ENCODE results near the gene PPCS.
"Not testable (repeated sequence)": the region's sequence is repeated elsewhere in the genome, so short reads cannot be mapped to it uniquely, and the experiment has no call there.

PPCS gene

GRCh38 chr1:42453386-42453785 is 3.0 kb upstream of the PPCS start:
- DNase-seq: no peak

- DNase-seq: no peak
Observed at GRCh38 chr1:42454403-42454802, 1.9 kb upstream of the PPCS start.

- DNase-seq: peak; percentile 59
Observed at GRCh38 chr1:42456754-42457089, 379 bp downstream of the PPCS start.

GRCh38 chr1:42461196-42461595 is 4.9 kb downstream of the PPCS start:
- DNase-seq: no peak

- DNase-seq: peak; percentile 98
Observed at GRCh38 chr1:42462828-42463763, 6.8 kb downstream of the PPCS start, which contains the start of gene CCDC30. Gene CCDC30, plus strand, starts transcription at chr1:42463286. Its CDS starts 17,266 bp downstream, at chr1:42480552.

- DNase-seq: no peak
Observed at GRCh38 chr1:42463921-42464320, 7.6 kb downstream of the PPCS start.

- no peak for DNase-seq
Observed at GRCh38 chr1:42466030-42466429, 9.7 kb downstream of the PPCS start.

- DNase-seq: no peak
Observed at GRCh38 chr1:42469727-42470126, 13.4 kb downstream of the PPCS start.

GRCh38 chr1:42476605-42477004 is 20.3 kb downstream of the PPCS start:
- DNase-seq: no peak

- DNase-seq: not testable (repeated sequence)
Observed at GRCh38 chr1:42477354-42477753, 21.0 kb downstream of the PPCS start.

GRCh38 chr1:42477775-42478174 is 21.4 kb downstream of the PPCS start:
- DNase-seq: no peak

- no peak for DNase-seq
Observed at GRCh38 chr1:42479621-42480020, 23.3 kb downstream of the PPCS start.

GRCh38 chr1:42480921-42481320 is 24.6 kb downstream of the PPCS start:
- no peak for DNase-seq

GRCh38 chr1:42482635-42483153 is 26.4 kb downstream of the PPCS start:
- DNase-seq: no peak

- DNase-seq: peak; percentile 84
Observed at GRCh38 chr1:42484382-42484781, 28.0 kb downstream of the PPCS start.

GRCh38 chr1:42490237-42490636 is 33.9 kb downstream of the PPCS start:
- no peak for DNase-seq

- not testable (repeated sequence) for DNase-seq
Observed at GRCh38 chr1:42502031-42502430, 45.7 kb downstream of the PPCS start.

- no peak for DNase-seq
Observed at GRCh38 chr1:42504535-42505128, 48.3 kb downstream of the PPCS start.

GRCh38 chr1:42506576-42506975 is 50.2 kb downstream of the PPCS start:
- DNase-seq: no peak
